HG02623 (cell line): ENCODE data around the gene INTS15.
A peak's percentile ranks its signal among the peaks of the same experiment; 100 is the strongest.
"Not testable (repeated sequence)": the region's sequence is repeated elsewhere in the genome, so short reads cannot be mapped to it uniquely, and the experiment has no call there.

ENCODE experiments used
- ATAC-seq: cut with Tn5 transposase; IDR thresholded peaks from one replicate; pipeline ENCODE4 v1.9.1; 2021; ENCODE audit warnings: moderate library complexity; ENCODE audit not compliant: unreplicated experiment

Gene INTS15

GRCh38 chr7:6616854-6617643 is 27.2 kb downstream of the INTS15 start:
- ATAC-seq: no peak

- no peak for ATAC-seq
Measured at GRCh38 chr7:6618621-6619020, 28.8 kb downstream of the INTS15 start.

GRCh38 chr7:6619961-6620360 is 30.1 kb downstream of the INTS15 start:
- no peak for ATAC-seq

- no peak for ATAC-seq
Measured at GRCh38 chr7:6621195-6622133, 31.6 kb downstream of the INTS15 start.

GRCh38 chr7:6622134-6622710 is 32.4 kb downstream of the INTS15 start:
- no peak for ATAC-seq

- ATAC-seq: no peak
Measured at GRCh38 chr7:6623589-6624245, 33.9 kb downstream of the INTS15 start.

- ATAC-seq: no peak
Measured at GRCh38 chr7:6624246-6624611, 34.4 kb downstream of the INTS15 start.

GRCh38 chr7:6628045-6628444 is 38.2 kb downstream of the INTS15 start:
- ATAC-seq: no peak

GRCh38 chr7:6630007-6630849 is 40.4 kb downstream of the INTS15 start:
- no peak for ATAC-seq

GRCh38 chr7:6631605-6632004 is 41.8 kb downstream of the INTS15 start:
- no peak for ATAC-seq

- ATAC-seq: no peak
Measured at GRCh38 chr7:6634021-6634420, 44.2 kb downstream of the INTS15 start.

- not testable (repeated sequence) for ATAC-seq
Measured at GRCh38 chr7:6634971-6635370, 45.1 kb downstream of the INTS15 start.

- peak; percentile 68 for ATAC-seq
Measured at GRCh38 chr7:6636741-6637543, 47.1 kb downstream of the INTS15 start, which contains the start of gene ZNF316. TSS of gene ZNF316 (plus strand) at chr7:6637318. CDS start at chr7:6642410, 5,092 bp downstream.

- peak; percentile 73 for ATAC-seq
Measured at GRCh38 chr7:6637544-6638229, 47.9 kb downstream of the INTS15 start.

GRCh38 chr7:6639032-6639431 is 49.2 kb downstream of the INTS15 start:
- ATAC-seq: no peak

- no peak for ATAC-seq
Measured at GRCh38 chr7:6639627-6640026, 49.8 kb downstream of the INTS15 start.

GRCh38 chr7:6640246-6640721 is 50.5 kb downstream of the INTS15 start:
- ATAC-seq: no peak

- ATAC-seq: no peak
Measured at GRCh38 chr7:6641305-6642035, 51.6 kb downstream of the INTS15 start.
